K562 (cell line): ENCODE measurements around the gene CNNM4. TPM values are rescaled to one million over a fixed set of nuclear protein-coding genes. Genes with fewer than 3 reads are reported as not detected.

ENCODE experiments used
- ATAC-seq: fragments of 200-7000 bp; cut with Tn5 transposase; 3 replicates; pipeline ENCODE4 v1.9.1; 2020; ENCODE audit warnings: moderate library complexity
- BruUV-seq: library from RNA; stranded (reverse); fragments of 400-500 nt; replicated peaks from 2 replicates; lab custom pipeline; 2021; lab: Mats Ljungman, UMichigan
- CTCF ChIA-PET: fragments of 300-600 bp; formaldehyde crosslinking; extraction: SDS; loops from one replicate; lab custom pipeline; 2021; ENCODE audit warnings: low intra/inter-chr PET ratio; lab: Yijun Ruan, JAX
- POLR2A ChIA-PET: fragments of 300-600, 350-650 bp; sonication (Branson Sonifier 250); formaldehyde crosslinking; extraction: SDS; loops from one replicate; lab custom pipeline; 2021; ENCODE audit warnings: antibody characterized with exemption, inconsistent platforms; lab: Yijun Ruan, JAX
- DNase-seq, 4 experiments: peaks; one replicate each; pipeline versions ENCODE4 v3.0.0 to v3.0.0-alpha.2; 2011 to 2018; ENCODE audit warnings: low spot score in 3 of 4, mixed read lengths in 3 of 4; ENCODE audit errors: extremely low read depth in 1 of 4
- FAIRE-seq: peaks from 2 replicates; lab custom pipeline; 2011; peaks lifted over from hg19 to GRCh38; lab: Jason Lieb, UNC
- H2AFZ ChIP-seq: 2 replicates; pipeline ENCODE4 v1.6.0; 2011; ENCODE audit warnings: low read depth, low read length, control low read depth, inconsistent platforms
- H3K27ac ChIP-seq: fragments of 200-600 bp; 3 replicates; pipeline ENCODE4 v1.8.0; 2011; ENCODE audit warnings: low read depth, mild to moderate bottlenecking, control low read depth, inconsistent platforms, low read length, moderate library complexity, mixed read lengths; ENCODE audit errors: extremely low read depth
- H3K27me3 ChIP-seq, 2 experiments: fragments of 300-600 bp in 1 of 2; 2 replicates in 1 of 2; 3 replicates in 1 of 2; pipeline versions ENCODE4 v1.6.0 to v1.8.0; 2011; ENCODE audit warnings: inconsistent platforms in 2 of 2, low read length in 2 of 2, mild to moderate bottlenecking in 1 of 2, mixed read lengths in 1 of 2, moderate library complexity in 1 of 2; ENCODE audit not compliant: control insufficient read depth in 2 of 2, insufficient read depth in 2 of 2
- H3K36me3 ChIP-seq: fragments of 300-600 bp; 3 replicates; pipeline ENCODE4 v1.8.0; 2011; ENCODE audit warnings: mild to moderate bottlenecking, low read length, inconsistent platforms; ENCODE audit not compliant: control insufficient read depth, insufficient read depth
- H3K4me1 ChIP-seq, 2 experiments: fragments of 200-600 bp in 1 of 2; replicated peaks in 1 of 2; 2 replicates in 1 of 2; 3 replicates in 1 of 2; pipeline versions ENCODE4 v1.5.1 to v1.8.0; 2011; ENCODE audit warnings: inconsistent platforms in 2 of 2, low read length in 2 of 2, mild to moderate bottlenecking in 1 of 2, mixed read lengths in 1 of 2, moderate library complexity in 1 of 2; ENCODE audit not compliant: control insufficient read depth in 2 of 2, insufficient read depth in 2 of 2
- H3K4me2 ChIP-seq: 2 replicates; pipeline ENCODE4 v1.6.1; 2011; ENCODE audit warnings: low read length, control low read depth, inconsistent platforms, mixed read lengths; ENCODE audit not compliant: insufficient read depth
- H3K4me3 ChIP-seq: fragments of 200-600 bp; sonication (generic), shearing (Covaris generic); 2 replicates; pipeline ENCODE4 v1.5.1; 2016; ENCODE audit warnings: control low read depth, inconsistent platforms
- H3K79me2 ChIP-seq: fragments of 200-600 bp; 3 replicates; pipeline ENCODE4 v1.8.0; 2011; ENCODE audit warnings: low read length, inconsistent platforms; ENCODE audit not compliant: control insufficient read depth, insufficient read depth
- H3K9ac ChIP-seq, 2 experiments: 2 replicates each; pipeline versions ENCODE4 v1.6.0 to v1.6.1; 2011; ENCODE audit warnings: low read depth in 2 of 2, low read length in 2 of 2, control low read depth in 1 of 2, inconsistent platforms in 1 of 2, mild to moderate bottlenecking in 1 of 2, mixed read lengths in 1 of 2; ENCODE audit not compliant: insufficient read depth in 1 of 2
- H3K9me1 ChIP-seq: one replicate; pipeline ENCODE4 v1.6.0; 2011; ENCODE audit warnings: inconsistent platforms, mild to moderate bottlenecking, low read length, moderate library complexity; ENCODE audit not compliant: control insufficient read depth, insufficient read depth
- H3K9me3 ChIP-seq: replicated peaks from 2 replicates; pipeline ENCODE4 v1.5.1; 2011; ENCODE audit warnings: low read depth, low read length, inconsistent platforms; ENCODE audit not compliant: control insufficient read depth, insufficient read depth
- H4K20me1 ChIP-seq: replicated peaks from 2 replicates; pipeline ENCODE4 v1.6.1; 2011; ENCODE audit warnings: low read length, inconsistent platforms, mixed read lengths; ENCODE audit not compliant: control insufficient read depth, insufficient read depth
- POLR2G ChIP-seq: fragments of 200-400 bp; formaldehyde crosslinking; IDR thresholded peaks from 2 replicates; pipeline ENCODE4 v1.6.1; 2017; ENCODE audit warnings: low read depth, mild to moderate bottlenecking, antibody characterized with exemption, low read length, moderate library complexity
- WGBS: fragments of 100-300 bp; shearing (Covaris generic); methylation state at CpG from one replicate; pipeline ENCODE4 v1.1.6; 2016; ENCODE audit warnings: low coverage, mixed read lengths; ENCODE audit not compliant: insufficient coverage; ENCODE audit errors: missing lambda C conversion rate; 5-methylcytosine and 5-hydroxymethylcytosine counted together
- in situ Hi-C: fragments of 300-500 bp; cut with MboI; formaldehyde crosslinking; loops from 4 replicates; pipeline ENCODE4 v1.15.0; 2018; ENCODE audit warnings: inconsistent platforms, mixed read lengths
- intact Hi-C: fragments of 100-400 bp; cut with micrococcal nuclease; formaldehyde crosslinking; loops from 2 replicates; pipeline ENCODE4 v1.14.2; 2022
- polyA plus RNA-seq, 8 experiments: library from polyadenylated mRNA; depleted of rRNA in 4 of 8; stranded (reverse) in 5 of 8; unstranded in 3 of 8; fragments of >200 nt; fragmentation: Nextera tagmentation in 2 of 8; fragmentation: Illumina TruSeq in 1 of 8; extraction: Ambion mirVana in 2 of 8; extraction: Trizol in 1 of 8; gene quantifications; 2 replicates each; pipeline versions ENCODE4 v1.2.1 to v1.2.3, GENCODE V29; 2011 to 2014; ENCODE audit warnings: inconsistent platforms in 1 of 8, missing spikeins in 1 of 8
- total RNA-seq, 7 experiments: library from RNA; depleted of rRNA in 6 of 7; stranded (reverse); fragments of >200 nt in 6 of 7; fragmentation: Illumina TruSeq in 2 of 7; extraction: Trizol in 2 of 7; gene quantifications; 2 replicates each; pipeline versions ENCODE4 v1.2.1 to v1.2.3, GENCODE V29; 2011 to 2021; ENCODE audit warnings: low replicate concordance in 1 of 7
- TF ChIP-seq, protein P1 (sequence below): fragments of 250-450 bp; sonication (Bioruptor Pico); IDR thresholded peaks from 2 replicates; pipeline ENCODE4 v1.8.0; 2022; ENCODE audit warnings: inconsistent platforms

CNNM4 gene
- total and polyA plus RNA-seq, 9 of the 15 experiments (the other 6 are each of a cell fraction or from before 2014, with no cell fraction given) = 0.96 to 6.3 (median 2.8) TPM

- H2AFZ ChIP-seq = no peak overlapping the region
- peaks cover 8% of the 10 kb centered on the region for H3K79me2 ChIP-seq
- H3K4me1 ChIP-seq = peaks cover 7 to 9% of the 10 kb centered on the region in 2 experiments; a peak in 4 of 5 replicates
- no peaks in the 10 kb centered on the region for H3K9me1 ChIP-seq
- in situ Hi-C loops = no loop called here
- POLR2A ChIA-PET = interaction anchor here (0.8 kb wide), 1 partner anchor 14 kb away, joined by 3 read pairs; no protein-coding TSS in a partner anchor
- CTCF ChIA-PET = no interaction called here
- no peaks in the 10 kb centered on the region for H3K9me3 ChIP-seq
- H4K20me1 ChIP-seq = peaks cover 12% of the 10 kb centered on the region; the same call in 1 of the 2 replicates
- ATAC-seq = no peak
- DNase-seq = no peak
- no peak overlapping the region for H3K4me3 ChIP-seq
- peak; percentile 39; the same call in 1 of the 2 replicates for TF ChIP-seq POLR2G
- TF ChIP-seq, protein P1, sequence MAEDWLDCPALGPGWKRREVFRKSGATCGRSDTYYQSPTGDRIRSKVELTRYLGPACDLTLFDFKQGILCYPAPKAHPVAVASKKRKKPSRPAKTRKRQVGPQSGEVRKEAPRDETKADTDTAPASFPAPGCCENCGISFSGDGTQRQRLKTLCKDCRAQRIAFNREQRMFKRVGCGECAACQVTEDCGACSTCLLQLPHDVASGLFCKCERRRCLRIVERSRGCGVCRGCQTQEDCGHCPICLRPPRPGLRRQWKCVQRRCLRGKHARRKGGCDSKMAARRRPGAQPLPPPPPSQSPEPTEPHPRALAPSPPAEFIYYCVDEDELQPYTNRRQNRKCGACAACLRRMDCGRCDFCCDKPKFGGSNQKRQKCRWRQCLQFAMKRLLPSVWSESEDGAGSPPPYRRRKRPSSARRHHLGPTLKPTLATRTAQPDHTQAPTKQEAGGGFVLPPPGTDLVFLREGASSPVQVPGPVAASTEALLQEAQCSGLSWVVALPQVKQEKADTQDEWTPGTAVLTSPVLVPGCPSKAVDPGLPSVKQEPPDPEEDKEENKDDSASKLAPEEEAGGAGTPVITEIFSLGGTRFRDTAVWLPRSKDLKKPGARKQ = no peak
- intact Hi-C loops = no loop called here
- H3K4me2 ChIP-seq = no peak overlapping the region
- no peak overlapping the region for H3K27ac ChIP-seq
- H3K36me3 ChIP-seq = peaks cover 84% of the 10 kb centered on the region
- 94% methylated on average over 22 of the region's 22 CpGs for WGBS
- peak overlapping the region in 1 of 2 experiments; percentile 68; a peak in 1 of 4 replicates for H3K9ac ChIP-seq
- H3K27me3 ChIP-seq = no peaks in the 10 kb centered on the region
- no peak for FAIRE-seq
- no TSS peak for BruUV-seq
These were observed 66.0 kb downstream of the CNNM4 start for GRCh38 chr2:96826546-96827278.
